HG03575 (cell line): Measurements from ENCODE around the gene LMNTD2.
"Not testable (repeated sequence)": the region's sequence is repeated elsewhere in the genome, so short reads cannot be mapped to it uniquely, and the experiment has no call there.

Experiments
- ATAC-seq: cut with Tn5 transposase; IDR thresholded peaks from one replicate; pipeline ENCODE4 v1.9.1; 2021; ENCODE audit not compliant: unreplicated experiment, insufficient number of reproducible peaks, low FRiP score; ENCODE audit errors: extremely low read depth

Gene LMNTD2

DNA sequence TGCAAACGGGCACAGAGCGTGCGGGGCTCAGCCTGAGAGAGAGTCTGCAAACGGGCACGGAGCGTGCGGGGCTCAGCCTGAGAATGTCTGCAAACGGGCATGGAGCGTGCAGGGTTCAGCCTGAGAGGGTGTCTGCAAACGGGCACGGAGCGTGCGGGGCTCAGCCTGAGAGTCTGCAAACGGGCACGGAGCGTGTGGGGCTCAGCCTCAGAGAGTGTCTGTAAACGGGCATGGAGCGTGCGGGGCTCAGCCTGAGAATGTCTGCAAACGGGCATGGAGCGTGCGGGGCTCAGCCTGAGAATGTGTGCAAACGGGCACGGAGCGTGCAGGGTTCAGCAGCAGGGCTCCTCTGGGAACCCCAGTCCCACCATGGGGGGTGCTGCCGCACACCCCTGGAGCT is 29.3 kb upstream of the LMNTD2 start:
- ATAC-seq, result no peak

DNA sequence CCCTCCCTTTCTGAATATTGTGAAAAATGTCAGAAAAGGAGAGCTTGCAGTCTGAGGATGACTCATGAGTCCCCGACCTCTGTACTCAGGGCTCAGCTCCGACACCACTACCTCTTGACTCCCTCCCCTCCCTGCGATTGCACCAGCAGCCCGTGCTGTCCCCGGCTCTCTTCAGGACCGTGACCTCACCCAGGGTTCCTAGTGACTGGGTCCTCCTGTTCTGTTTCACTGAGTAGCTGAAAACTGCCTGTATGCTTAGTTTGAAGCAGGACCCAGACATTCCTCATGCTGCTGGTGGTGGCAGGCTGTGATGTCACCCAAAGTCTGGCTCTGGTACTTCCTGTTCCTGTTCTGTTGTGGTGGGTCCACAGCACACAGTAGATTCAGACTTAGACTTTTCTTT is 27.4 kb upstream of the LMNTD2 start:
- ATAC-seq, result no peak

DNA sequence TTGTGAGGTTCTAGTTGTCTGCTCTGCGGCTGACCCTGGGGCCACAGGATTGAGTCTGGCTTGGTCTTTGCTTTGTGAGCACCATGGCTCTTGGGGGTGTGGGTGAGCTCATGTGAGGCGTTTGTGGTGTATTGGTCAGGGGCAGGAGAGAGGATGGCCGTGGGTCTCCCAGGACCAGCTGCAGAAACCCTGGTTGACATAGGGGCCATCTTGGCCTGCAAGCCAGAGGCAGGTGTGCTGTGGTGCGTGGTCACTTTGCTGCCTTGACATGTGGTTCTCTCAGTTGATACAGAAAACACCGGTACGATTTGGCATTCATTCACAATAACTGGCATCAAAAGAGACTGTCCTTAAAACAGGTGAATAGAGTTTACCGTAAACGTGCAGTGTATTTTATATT is 27.0 kb upstream of the LMNTD2 start:
- no peak for ATAC-seq

DNA sequence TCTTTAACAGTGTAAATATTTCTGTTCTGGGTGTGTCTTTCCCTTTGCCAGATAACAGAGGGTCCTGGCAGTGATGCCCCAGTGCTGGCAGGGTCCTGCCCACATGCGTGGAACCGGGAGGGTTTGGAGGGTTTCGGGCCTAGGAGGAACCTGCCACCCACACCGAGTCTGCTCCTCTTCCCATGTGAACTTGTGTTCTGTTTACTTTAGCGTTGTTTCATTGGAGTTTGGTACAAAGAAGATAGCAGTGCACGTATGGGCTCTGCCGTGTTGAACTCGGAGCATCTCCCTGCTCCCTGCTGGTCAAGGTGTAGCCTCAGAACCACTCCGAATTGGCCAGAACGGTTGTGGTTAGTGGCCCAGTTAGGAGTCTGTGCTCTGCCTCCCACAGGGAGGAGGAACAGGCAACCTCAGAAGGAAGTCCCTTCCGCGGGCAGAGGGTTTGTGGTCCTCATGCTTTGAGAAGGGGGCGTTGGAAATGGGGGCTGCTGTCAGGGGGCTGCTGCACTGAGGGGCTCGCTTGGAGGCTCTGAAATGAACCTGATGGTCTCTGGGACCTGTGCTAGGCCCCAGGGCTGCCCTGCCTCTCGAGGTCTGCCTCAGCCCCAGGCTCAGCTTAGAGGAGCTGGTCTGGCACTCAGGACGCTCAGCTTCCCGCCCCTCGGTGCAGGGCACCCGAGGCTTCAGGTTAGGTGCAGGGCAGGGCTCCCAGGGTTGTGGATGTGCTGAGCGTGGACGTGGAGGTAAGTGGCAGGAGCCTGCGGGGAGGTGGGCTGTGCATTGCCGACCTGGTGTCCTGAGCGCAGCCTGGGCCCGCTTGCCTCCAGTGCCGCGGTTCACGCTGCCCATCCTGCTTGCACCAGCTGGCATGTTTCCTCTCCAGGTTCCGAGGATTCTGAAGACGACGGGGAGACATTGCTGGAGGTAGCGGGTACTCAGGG is 26.1 kb upstream of the LMNTD2 start:
- ATAC-seq, result no peak

DNA sequence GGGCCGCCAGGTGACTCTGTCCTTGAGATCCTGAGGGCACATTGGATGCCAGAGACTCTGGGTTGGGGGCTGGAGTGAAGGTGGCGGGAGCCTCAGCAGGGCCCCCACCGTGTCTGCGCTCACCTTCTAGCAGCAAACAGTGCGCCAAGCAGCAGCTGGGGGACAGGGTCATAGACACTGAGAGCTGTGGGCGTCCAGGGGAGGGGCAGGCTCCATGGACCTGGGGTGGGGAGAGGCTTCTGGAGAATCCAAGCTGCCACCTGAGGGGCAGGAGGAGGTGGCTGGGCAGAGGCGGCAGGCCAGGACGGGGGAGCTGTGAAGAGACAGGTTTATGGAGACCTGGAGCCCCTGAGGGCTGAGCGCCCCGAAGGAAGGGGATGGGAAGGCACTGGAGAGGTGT is 23.7 kb upstream of the LMNTD2 start:
- ATAC-seq, result no peak

DNA sequence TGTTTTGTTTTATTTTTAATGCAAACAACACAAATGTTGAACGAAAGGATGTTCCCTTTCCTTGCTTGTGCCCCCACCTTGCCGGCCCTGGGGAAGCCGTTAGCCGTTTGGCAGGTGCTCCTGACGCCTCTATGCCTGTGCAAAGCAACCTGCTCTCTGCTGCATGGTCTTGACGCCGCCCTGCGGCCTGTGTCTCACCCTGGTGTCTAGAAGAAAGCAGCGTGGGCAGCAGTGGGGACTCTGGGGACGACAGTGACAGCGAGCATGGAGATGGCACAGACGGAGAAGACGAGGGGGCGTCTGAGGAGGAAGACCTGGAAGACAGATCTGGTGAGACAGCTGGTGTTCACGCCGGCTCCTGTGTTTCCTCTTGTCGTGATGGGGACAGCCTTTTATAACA is 21.2 kb upstream of the LMNTD2 start:
- no peak for ATAC-seq

DNA sequence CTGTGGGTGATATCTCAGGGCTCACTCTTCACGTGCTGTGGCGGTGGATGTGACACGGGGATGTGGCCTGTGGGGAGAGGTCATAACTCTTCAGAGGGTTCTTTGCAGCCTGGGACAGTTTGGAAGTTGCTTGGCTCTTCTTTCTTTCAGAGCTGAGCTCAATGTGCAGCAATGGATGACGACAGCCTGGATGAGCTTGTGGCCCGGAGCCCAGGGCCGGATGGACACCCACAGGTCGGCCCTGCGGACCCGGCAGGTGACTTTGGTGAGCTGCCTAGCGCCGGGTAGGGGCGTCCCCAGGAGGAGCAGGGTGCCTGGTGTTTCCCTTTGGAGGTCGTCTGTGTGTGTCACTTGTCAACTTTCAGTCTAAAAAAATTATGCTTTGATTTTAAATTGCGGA is 20.8 kb upstream of the LMNTD2 start:
- ATAC-seq, result no peak

DNA sequence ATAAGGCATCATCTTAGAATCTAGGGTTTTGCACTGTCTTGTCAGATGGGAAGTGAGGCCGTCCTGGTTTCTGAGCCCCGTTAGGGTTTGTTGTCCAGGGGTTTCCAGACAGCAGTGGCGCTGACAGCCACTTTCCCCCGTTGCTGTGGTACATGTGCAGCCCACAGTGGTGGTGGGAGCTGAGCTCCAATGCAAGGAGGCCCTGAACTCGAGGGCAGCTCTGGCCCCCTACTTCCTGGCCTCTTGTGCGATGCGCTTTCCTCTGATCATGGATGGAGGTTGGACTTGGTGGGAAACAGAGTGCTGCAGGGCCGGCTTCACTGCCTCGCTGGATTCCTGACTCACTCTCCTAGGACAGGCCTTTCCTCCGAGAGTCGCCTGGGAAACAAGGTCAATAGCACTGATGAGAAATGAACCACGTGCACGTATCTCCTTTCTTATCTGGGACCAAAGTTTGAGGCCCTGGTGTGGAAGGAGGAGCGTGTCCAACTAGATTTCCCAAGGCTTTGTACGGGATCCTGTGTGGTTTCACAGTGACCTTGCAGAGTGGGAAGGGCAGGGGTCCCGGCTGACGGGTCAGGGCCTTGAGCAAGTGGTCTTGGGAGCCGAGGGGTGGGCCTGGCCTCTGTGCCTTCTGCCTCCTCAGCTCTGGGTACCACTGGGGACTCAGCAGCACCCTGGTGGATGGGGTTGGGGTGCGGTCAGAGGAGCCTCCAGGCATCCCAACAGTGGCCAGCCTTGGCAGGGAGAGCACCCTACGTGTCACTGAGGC is 19.5 kb upstream of the LMNTD2 start:
- no peak for ATAC-seq

DNA sequence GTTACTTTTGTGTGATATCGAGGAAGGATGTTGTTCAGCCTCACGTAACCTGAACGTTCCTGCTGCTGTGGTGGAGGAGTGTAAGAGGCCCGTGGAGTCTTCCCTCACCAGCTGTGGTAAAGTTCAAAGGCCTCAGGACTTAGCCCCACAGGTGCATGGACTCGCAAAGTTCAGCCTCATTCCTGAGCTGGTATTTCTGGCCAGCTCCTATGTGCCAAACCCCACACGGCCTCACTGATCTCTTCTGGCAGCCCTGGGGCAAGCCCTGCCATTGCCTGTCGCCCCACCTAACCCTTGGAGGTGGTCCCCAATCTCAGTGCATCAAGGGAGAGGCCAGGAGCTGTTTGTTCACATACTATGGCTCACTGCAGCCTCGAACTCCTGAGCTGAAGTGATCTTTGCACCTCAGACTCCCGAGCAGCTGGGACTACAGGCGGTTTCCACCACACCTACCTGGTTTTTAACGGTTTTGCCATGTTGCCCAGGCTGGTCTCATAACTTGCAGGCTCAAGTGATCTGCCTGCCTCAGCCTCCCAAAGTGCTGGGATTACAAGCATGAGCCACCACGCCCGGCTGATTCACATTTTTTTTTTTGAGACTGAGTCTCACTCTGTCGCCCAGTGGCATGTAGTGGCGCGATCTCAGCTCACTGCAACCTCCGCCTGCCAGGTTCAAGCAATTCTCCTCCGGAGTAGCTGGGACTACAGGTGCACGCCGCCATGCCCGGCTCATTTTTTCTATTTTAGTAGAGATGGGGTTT is 17.9 kb upstream of the LMNTD2 start:
- ATAC-seq, result no peak

DNA sequence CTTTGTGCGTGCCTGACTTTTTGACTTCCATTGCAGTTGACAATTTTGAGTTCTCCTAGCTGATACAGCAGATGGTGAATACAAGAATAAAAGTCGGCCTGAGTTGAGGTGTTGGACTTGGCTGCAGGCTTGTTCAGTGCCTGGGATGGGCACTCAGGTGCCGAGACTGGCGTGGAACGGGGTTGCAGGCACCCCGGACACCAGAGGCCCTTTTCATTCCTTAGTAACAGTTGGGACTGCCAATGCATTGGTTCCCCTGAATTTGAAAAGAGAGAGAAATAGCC is 17.0 kb upstream of the LMNTD2 start:
- no peak for ATAC-seq

DNA sequence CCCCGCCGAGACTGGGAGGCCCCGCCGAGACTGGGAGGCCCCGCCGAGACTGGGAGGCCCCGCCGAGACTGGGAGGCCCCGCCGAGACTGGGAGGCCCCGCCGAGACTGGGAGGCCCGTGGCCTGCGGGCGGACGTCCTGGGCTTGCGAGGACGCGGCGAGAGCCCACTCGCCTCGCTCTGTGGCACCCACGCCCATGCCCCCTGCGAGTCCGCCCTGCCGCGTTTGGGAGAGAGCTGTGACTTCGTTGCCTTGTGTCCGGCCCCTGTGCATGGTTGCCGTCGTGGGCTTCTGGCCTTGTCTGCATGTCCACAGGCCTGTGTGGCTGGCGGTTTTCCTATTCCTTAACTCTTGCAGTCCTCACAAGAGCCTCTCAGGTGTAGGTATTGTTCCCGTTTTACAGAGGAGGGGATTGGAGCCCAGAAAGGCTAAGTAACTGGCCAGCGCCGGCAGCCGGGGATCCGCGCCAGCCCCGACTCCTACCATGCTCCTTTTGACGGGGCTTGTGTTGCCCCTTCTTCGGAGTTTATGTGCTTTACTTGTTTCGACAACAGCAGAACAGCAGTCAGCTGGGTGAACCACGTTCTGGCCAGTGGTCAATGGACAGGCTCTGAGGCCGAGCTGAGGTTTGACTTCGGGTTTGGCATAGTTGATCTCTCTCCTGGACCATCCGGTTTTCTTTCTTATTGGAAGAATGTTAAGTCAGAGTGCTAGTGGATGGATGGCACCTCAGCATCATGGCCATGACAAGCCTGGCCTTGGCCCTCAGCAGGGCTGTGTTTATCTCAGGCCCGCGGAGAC is 16.5 kb upstream of the LMNTD2 start:
- ATAC-seq, result no peak

DNA sequence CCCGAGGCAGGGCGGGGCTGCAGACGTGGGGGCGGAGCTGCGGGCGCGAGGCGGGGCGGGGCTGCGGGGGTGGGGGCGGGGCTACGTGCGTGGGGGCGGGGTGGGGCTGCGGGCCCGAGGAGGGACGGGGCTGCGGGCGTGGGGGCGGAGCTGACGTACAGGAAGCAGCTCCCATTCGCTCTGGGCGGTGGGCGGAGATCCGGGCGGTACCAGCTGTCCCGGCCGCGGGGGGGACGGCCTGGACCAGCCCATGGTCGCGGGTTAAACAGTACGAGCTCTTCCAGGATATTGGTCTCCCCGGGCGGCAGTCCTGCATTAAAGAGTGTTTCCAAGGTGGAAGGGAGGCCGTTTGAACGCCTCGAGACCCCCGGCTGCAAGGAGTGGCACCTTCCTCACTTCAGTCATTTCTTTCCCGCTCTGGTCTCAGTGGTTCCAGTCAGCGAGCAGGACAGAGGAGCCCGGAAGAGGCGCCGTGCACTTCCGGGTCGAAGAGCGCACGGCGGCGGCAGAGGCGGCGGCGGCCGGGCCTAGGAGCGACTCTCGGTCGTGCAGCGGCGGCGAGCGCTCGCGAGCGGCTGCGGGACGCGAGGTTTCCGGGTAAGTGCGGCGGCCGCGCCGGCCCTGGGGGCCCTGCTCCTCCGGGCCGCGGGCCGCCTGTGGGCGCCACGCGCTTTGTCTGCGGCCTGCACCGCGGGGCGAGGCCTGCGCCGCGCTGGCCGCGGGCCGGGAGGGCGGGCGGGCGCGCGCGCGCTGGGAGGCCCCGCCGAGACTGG is 15.6 kb upstream of the LMNTD2 start, which contains the start of gene PHRF1:
Gene PHRF1, plus strand, starts transcription at position 475 of the 773 bp plus-strand sequence. CDS start 5,043 bp downstream, outside the sequence.
- no peak for ATAC-seq

DNA sequence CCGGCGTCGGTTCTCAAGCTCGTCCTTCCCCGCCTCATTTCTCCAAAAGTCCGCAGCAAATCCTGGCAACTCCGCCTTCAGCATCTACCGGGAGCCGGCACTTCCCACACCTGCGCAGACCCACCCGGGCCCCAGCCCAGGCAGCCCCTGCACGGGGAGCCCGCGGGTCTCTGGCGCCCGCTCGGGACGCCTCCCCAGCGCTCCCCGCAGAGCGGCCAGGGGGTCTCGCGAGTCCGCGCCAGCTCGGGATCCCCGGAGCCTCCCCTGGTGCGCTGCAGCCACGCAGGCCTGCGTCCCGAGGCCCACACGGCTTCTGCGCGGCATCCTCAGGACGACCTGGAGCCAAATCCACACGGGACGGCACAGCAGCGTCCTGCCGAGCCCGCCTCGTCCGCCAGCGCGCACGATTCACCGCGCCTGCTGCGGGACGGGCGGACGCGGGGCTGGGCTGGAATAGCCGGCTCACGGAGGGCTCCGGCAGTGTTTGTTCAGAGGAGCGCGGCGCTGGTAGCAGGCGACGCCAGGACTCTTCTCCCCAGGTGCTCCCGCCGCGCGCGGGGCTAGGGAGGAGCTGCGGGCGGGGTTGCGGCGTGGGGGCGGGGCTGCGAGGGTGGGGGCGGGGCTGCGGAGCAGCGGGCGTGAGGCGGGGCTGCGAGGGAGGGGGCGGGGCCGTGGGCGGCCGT is 14.9 kb upstream of the LMNTD2 start:
- no peak for ATAC-seq

DNA sequence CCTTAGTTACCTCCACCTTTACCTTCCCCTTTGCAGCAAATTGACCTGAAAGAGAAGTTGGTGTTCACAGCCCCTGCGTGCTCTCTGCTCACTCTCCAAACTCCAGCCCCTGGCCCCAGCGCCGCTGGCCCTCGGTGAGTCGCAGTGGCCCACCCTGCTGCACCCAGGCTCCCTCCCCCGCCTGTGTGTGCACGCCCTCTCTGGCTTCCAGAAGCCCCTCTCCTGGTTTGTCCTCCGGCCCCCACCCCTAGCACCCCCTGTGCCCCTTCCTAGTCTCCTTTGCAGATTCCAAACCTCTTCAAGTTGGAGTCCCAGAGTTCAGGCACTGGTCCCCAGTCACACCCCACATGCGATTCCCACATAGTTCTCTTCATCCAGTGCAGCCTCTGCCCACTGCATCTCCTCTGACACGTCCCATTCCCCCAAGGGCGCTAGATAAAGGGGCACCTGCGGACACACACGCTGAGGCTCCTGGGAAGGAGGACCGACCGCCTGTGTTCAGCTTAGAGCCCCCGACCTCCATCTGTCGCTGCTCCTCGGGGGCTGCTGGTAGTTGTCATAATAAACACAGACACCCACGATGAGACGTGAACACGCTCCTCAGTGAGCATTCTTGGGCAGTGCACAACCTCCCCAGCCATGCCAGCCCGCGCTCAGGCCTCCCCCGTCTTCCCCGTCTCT is 14.2 kb upstream of the LMNTD2 start:
- ATAC-seq, result no peak

DNA sequence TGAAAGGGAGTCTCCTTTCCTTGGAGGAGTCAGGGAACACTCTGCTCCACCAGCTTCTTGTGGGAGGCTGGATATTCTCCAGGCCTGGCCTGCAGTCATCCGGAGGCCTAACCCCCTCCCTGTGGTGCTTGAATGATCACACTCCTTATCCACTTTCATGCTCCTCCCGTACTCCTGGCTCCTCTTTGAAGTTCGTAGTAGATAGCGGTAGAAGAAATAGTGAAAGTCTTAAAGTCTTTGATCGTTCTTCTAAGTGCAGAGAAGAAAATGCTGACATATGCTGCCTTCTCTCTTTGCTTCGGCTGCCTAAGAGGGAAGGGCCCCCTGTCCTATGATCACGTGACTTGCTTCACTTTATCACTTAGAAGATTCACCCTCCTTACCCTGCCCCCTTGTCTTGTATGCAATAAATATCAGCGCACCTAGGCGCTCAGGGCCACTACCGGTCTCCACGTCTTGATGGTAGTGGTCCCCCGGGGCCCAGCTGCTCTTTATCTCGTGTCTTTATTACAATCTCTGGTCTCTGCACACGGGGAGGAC is 13.6 kb upstream of the LMNTD2 start:
- ATAC-seq, result not testable (repeated sequence)

DNA sequence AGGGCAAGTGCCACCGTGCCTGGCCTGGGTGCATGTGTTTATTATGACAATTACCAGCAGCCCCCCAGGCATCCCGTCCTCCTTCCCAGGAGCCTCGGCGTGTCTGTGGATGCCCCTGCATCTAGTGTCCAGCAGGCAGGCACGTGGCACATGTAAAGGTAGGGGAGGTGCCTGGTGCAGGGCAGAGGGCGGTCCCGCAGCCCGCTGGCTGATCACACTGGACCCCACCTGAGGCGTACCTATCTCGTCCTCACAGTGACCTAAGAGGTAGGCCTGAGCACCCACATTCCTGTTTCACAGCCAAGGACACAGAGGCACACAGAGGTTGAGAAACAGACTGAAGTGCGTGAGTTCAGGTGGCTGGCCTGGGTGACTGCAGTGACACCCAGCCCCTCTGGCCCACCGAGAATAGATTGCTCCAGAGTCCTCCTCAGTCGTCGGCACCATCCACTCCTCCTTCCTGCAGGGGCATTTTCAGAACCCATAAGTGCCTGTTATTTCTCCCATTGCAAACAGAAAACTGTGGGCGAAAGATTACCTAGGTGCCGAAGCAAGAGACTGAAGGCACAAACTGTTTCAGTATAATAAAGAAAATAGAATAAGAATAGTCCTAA is 12.7 kb upstream of the LMNTD2 start:
- no peak for ATAC-seq

DNA sequence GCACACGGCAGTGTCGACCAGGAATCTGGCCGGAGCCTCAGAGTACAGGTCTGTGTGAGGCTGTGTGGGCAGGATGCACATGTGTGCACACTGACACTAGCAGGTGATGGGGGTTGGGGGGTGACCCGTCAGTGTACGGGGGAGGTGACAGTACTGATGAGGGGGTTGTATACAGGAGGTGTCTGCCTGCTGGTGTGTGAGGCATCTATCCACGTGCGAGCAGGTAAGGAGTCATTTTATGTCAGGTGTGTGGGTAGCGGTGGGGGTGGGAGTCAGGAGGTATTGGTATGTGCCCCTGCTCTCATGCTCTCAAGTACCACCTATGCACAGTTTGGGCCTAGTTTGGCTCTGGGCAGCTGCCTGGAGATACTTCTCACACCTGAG is 11.3 kb upstream of the LMNTD2 start:
- no peak for ATAC-seq
